Stimulated activated CD8-positive, alpha-beta memory T cell treated with anti-CD3 and anti-CD28 coated beads, Interleukin-12 subunit alpha, Interleukin-12 subunit beta, amount 100 ng/mL, for 24 hours (primary cell): ENCODE measurements around the gene GCNT1.
"Not testable (repeated sequence)": the region's sequence is repeated elsewhere in the genome, so short reads cannot be mapped to it uniquely, and the experiment has no call there.

ENCODE experiments used
- DNase-seq: peaks from one replicate; pipeline ENCODE4 v3.0.0-alpha.2; 2020; ENCODE audit errors: extremely low read depth

Gene GCNT1

GRCh38 chr9:76443887-76444286, 15.1 kb upstream of the GCNT1 start:
- no peak for DNase-seq

- no peak for DNase-seq
These were observed 14.6 kb upstream of the GCNT1 start for GRCh38 chr9:76444322-76444929.

- no peak for DNase-seq
These were observed 13.0 kb upstream of the GCNT1 start for GRCh38 chr9:76445976-76446375.

- no peak for DNase-seq
These were observed 10.5 kb upstream of the GCNT1 start for GRCh38 chr9:76448501-76448900.

- no peak for DNase-seq
These were observed 7.7 kb upstream of the GCNT1 start for GRCh38 chr9:76451234-76451633.

- DNase-seq: no peak
These were observed 6.1 kb upstream of the GCNT1 start for GRCh38 chr9:76452839-76453238.

- DNase-seq: no peak
These were observed 5.2 kb upstream of the GCNT1 start for GRCh38 chr9:76453785-76454184.

GRCh38 chr9:76454311-76454710, 4.7 kb upstream of the GCNT1 start:
- DNase-seq: no peak

- no peak for DNase-seq
These were observed 2.6 kb upstream of the GCNT1 start for GRCh38 chr9:76456202-76456926.

- DNase-seq: no peak
These were observed 983 bp downstream of the GCNT1 start for GRCh38 chr9:76459694-76460635.

GRCh38 chr9:76462126-76462525, 3.1 kb downstream of the GCNT1 start:
- no peak for DNase-seq

GRCh38 chr9:76463211-76463610, 4.2 kb downstream of the GCNT1 start:
- DNase-seq: no peak

- DNase-seq: no peak
These were observed 5.7 kb downstream of the GCNT1 start for GRCh38 chr9:76464706-76465105.

GRCh38 chr9:76465442-76466298, 6.7 kb downstream of the GCNT1 start:
- no peak for DNase-seq

GRCh38 chr9:76466299-76466605, 7.3 kb downstream of the GCNT1 start:
- DNase-seq: no peak

GRCh38 chr9:76474419-76474818, 15.4 kb downstream of the GCNT1 start:
- DNase-seq: no peak

GRCh38 chr9:76475686-76476085, 16.7 kb downstream of the GCNT1 start:
- no peak for DNase-seq

- DNase-seq: not testable (repeated sequence)
These were observed 18.8 kb downstream of the GCNT1 start for GRCh38 chr9:76477818-76478217.

- no peak for DNase-seq
These were observed 19.2 kb downstream of the GCNT1 start for GRCh38 chr9:76478226-76478625.

GRCh38 chr9:76479337-76479736, 20.4 kb downstream of the GCNT1 start:
- DNase-seq: not testable (repeated sequence)

GRCh38 chr9:76486151-76486550, 27.2 kb downstream of the GCNT1 start:
- DNase-seq: no peak
